ENCODE results near the gene ALDOA. TPM values are rescaled to one million over a fixed set of nuclear protein-coding genes. Genes with fewer than 3 reads are reported as not detected.
A peak's percentile ranks its signal among the peaks of the same experiment; 100 is the strongest.

ALDOA gene
- total RNA-seq, 4 donors from 2014 or later = 175 to 905 (median 489) TPM

- Histone ChIP-seq H3K36me3 (no peaks in the 10 kb centered on the region), H3K4me3 (peak overlapping the region; percentile 81 to 100), H3K9me3 (no peaks in the 10 kb centered on the region), H3K27ac (peak overlapping the region; percentile 97 to 99), H3K4me1 (peaks cover 15 to 42% of the 10 kb centered on the region in 2 donors), H3K27me3 (no peaks in the 10 kb centered on the region)
- DNase-seq = peak in 1 of 2 donors; percentile 73
- intact Hi-C loops (cut with DNase I; ENCODE audit: low total_unique reads) = no loop called here
- TF ChIP-seq POLR2A (IDR thresholded peaks at IDR 0.05) = no peak
- peak in 1 of 4 experiments; percentile 0 for TF ChIP-seq CTCF (IDR thresholded peaks at IDR 0.05)
Observed at GRCh38 chr16:30065943-30066760, 592 bp downstream of the ALDOA start.

- TF ChIP-seq CTCF (IDR thresholded peaks at IDR 0.05) (no peak), POLR2A (IDR thresholded peaks at IDR 0.05) (no peak)
- H3K4me3 ChIP-seq = peak overlapping the region; percentile 81 to 100
- no peaks in the 10 kb centered on the region for H3K36me3 ChIP-seq
- intact Hi-C loops (cut with DNase I; ENCODE audit: low total_unique reads) = no loop called here
- peaks cover 15 to 42% of the 10 kb centered on the region in 2 donors for H3K4me1 ChIP-seq
- peak overlapping the region; percentile 97 to 99 for H3K27ac ChIP-seq
- peak in 1 of 2 donors; percentile 35 for DNase-seq
- no peaks in the 10 kb centered on the region for H3K9me3 ChIP-seq
- no peaks in the 10 kb centered on the region for H3K27me3 ChIP-seq
Observed at GRCh38 chr16:30066761-30067583, 1.4 kb downstream of the ALDOA start.

GRCh38 chr16:30067584-30067916, 2.0 kb downstream of the ALDOA start:
- Histone ChIP-seq H3K36me3 (no peaks in the 10 kb centered on the region), H3K27me3 (no peaks in the 10 kb centered on the region), H3K27ac (peak overlapping the region; percentile 97 to 99), H3K9me3 (no peaks in the 10 kb centered on the region), H3K4me3 (peak overlapping the region in 1 of 2 donors; percentile 81), H3K4me1 (peaks cover 15 to 42% of the 10 kb centered on the region in 2 donors)
- DNase-seq = no peak
- TF ChIP-seq CTCF (IDR thresholded peaks at IDR 0.05) = no peak
- TF ChIP-seq POLR2A (IDR thresholded peaks at IDR 0.05) = no peak
- intact Hi-C loops (cut with DNase I; ENCODE audit: low total_unique reads) = no loop called here

GRCh38 chr16:30068333-30068732, 2.8 kb downstream of the ALDOA start:
- intact Hi-C loops (cut with DNase I; ENCODE audit: low total_unique reads) = no loop called here

More at GRCh38 chr16:30068333-30068732, 2.8 kb downstream of the ALDOA start:
- Histone ChIP-seq H3K27me3 (no peaks in the 10 kb centered on the region), H3K9me3 (no peaks in the 10 kb centered on the region), H3K36me3 (no peaks in the 10 kb centered on the region), H3K4me3 (no peak overlapping the region), H3K4me1 (peaks cover 13 to 37% of the 10 kb centered on the region in 2 donors), H3K27ac (peak overlapping the region; percentile 9 to 43)
- no peak for DNase-seq
- no peak for TF ChIP-seq POLR2A (IDR thresholded peaks at IDR 0.05)
- no peak for TF ChIP-seq CTCF (IDR thresholded peaks at IDR 0.05)

Measured in uterus (tissue), 4 donors.